ENCODE results near the gene LMOD1.
"Not testable (repeated sequence)": the region's sequence is repeated elsewhere in the genome, so short reads cannot be mapped to it uniquely, and the experiment has no call there.

Gene LMOD1

GRCh38 chr1:201946224-201946908 is at the start of gene LMOD1:
Gene LMOD1, minus strand, starts transcription at chr1:201946548. Its CDS starts 208 bp downstream, at chr1:201946340.
- peak; percentile 62 for DNase-seq (ENCODE audit: low read depth, low spot score)

GRCh38 chr1:201990427-201990826 is 44.1 kb upstream of the LMOD1 start:
- DNase-seq (ENCODE audit: low read depth, low spot score): no peak

GRCh38 chr1:201989354-201990128 is 43.2 kb upstream of the LMOD1 start:
- DNase-seq (ENCODE audit: low read depth, low spot score): no peak

DNA sequence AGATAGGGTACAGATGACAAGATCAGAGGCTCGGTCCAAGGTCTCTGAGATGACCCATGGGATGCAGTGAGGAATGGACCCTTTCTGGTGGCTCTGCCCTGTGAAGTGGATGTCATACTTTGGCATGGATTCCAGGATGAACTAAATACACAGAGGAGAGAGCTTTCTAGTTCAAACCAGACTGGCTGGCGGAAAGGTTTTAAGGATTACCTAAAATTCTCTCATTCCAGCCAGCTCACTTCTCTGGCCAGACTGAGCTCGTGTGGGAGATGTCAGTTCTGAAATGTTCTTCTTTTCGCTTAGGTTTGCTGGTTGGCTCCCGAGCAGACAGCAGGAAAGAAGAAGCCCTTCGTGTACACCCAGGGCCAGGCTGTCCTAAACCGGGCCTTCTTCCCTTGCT is 42.3 kb upstream of the LMOD1 start:
- DNase-seq (ENCODE audit: low read depth, low spot score): no peak

GRCh38 chr1:201985355-201985754 is 39.0 kb upstream of the LMOD1 start:
- no peak for DNase-seq (ENCODE audit: low read depth, low spot score)

DNA sequence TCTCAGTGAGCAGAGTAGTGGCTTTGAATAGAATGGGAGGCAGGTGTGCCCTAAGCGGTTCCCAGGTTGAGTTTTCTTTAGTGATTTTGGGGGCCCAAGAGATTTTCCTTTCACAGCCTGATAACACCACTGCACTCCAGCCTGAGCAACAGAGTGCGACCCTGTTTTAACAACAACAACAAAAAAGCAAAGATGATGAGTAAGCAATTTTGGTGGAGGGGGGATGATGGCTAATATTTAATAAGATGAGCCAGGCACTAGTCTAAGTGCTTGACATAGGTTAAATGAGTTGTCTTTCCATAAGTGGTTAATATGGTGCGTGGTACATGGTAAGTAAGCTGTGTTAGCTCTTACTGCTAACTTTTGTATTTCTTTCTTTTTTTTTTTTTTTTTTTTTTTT is 38.1 kb upstream of the LMOD1 start:
- DNase-seq (ENCODE audit: low read depth, low spot score): no peak

GRCh38 chr1:201983380-201983805 is 37.0 kb upstream of the LMOD1 start:
- no peak for DNase-seq (ENCODE audit: low read depth, low spot score)

DNA sequence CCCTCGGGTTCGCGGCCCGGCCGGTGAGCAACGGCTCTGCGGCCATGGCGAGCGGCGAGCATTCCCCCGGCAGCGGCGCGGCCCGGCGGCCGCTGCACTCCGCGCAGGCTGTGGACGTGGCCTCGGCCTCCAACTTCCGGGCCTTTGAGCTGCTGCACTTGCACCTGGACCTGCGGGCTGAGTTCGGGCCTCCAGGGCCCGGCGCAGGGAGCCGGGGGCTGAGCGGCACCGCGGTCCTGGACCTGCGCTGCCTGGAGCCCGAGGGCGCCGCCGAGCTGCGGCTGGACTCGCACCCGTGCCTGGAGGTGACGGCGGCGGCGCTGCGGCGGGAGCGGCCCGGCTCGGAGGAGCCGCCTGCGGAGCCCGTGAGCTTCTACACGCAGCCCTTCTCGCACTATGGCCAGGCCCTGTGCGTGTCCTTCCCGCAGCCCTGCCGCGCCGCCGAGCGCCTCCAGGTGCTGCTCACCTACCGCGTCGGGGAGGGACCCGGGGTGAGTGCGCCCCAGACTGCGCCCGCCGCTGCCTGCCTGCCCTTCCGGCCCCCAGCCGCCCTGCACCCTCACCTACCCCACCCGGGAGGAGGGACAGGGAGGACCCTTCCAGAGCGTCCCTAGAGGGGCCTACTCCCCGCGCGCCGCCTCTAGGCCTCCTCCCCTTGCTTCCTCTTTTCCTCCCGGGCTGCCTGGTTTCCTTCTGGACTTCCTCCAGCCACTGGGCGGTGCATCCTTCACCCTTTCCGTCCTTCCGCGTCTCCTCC is 36.5 kb upstream of the LMOD1 start, which contains the start of gene RNPEP:
TSS of gene RNPEP (plus strand) at position 26 of the 757 bp plus-strand sequence. CDS start at position 45, 19 bp downstream.
- DNase-seq (ENCODE audit: low read depth, low spot score): no peak

DNA sequence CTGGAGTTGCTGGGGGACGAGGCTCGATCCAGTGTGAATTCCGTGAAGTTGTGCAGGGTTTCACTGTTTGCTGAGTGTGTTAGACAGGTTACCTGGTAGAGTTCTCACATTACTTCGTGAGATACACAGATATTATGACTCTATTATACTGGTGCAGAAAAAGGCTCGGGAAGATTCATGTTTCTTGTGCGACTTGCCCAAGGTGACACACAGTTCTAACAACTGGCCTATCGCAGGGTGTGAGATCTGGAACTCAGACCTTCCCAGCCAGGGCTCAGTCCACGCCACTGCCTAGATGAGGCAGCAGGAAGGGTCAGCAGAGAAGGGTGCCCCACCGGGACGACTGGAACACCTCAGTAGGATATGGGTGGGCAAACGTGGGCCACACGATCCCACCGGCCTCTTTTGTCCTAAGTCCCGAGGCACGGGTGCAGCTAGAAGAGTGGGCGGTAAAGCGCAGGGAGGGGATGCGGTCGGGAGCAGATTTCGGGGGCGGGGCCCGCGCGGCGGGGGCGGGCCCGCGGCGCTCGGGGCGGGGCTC is 35.8 kb upstream of the LMOD1 start:
- no peak for DNase-seq (ENCODE audit: low read depth, low spot score)

GRCh38 chr1:201970334-201971159 is 24.2 kb upstream of the LMOD1 start:
- no peak for DNase-seq (ENCODE audit: low read depth, low spot score)

DNA sequence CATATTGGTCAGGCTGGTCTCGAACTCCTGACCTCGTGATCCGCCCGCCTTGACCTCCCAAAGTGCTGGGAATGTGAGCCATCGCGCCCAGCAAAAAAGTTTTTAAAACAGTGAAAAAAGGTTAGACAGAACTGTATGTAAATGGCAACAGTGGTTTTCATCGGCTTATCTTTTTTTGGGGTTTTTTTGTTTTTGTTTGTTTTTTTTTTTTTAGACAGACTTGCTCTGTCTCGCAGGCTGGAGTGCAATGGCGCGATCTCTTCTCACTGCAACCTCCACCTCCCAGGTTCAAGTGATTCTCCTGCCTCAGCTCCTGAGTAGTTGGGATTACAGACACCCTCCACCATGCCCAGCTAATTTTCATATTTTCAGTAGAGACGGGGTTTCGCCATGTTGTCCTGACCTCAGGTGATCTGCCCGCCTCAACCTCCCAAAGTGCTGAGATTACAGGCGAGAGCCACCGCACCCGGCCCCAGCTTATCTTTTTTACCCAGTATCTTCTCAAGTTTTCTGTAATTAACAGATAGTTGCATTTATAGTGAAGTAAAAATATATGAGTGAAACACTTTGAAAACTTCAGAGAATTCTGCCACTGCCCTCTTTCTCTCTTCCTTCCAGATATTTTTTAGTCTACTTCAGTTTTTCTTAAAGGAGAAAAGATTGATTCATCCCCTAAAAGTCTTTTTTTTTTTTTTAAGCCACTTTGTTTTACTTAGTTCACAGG is 22.0 kb upstream of the LMOD1 start:
- DNase-seq (ENCODE audit: low read depth, low spot score): no peak

- no peak for DNase-seq (ENCODE audit: low read depth, low spot score)
Observed at GRCh38 chr1:201966171-201966570, 19.8 kb upstream of the LMOD1 start.

DNA sequence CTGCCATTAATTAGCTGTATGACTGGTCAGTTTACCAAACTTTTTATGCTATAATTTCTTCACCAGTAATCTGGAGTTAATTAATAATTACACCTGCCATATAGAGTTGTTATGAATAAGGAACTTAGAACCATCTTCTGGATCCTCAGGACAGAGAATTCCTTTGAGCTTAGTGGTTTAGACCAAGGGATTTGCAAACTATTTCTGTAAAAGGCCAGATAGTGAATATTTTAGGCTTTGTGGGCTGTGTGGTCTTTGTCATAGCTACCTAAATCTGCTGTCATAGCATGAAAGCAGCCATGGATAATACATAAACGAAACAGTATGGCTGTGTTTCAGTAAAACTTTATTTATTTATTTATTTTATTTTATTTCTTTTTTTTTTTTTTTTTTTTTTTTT is 17.9 kb upstream of the LMOD1 start:
- DNase-seq (ENCODE audit: low read depth, low spot score): no peak

DNA sequence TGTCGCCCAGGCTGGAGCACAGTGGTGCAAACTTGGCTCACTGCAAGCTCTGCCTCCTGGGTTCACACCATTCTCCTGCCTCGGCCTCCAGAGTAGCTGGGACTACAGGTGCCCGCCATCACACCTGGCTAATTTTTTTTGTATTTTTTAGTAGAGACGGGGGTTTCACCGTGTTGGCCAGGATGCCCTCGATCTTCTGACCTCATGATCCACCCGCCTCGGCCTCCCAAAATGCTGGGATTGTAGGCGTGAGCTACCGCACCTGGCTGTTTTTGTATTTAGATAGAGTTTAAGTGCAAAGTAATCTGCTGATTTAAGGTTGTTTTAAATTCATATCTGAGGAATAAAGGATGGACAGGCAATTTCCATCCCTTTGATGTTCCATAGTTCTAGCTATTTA is 16.0 kb upstream of the LMOD1 start:
- DNase-seq (ENCODE audit: low read depth, low spot score): not testable (repeated sequence)

- no peak for DNase-seq (ENCODE audit: low read depth, low spot score)
Observed at GRCh38 chr1:201958348-201958747, 12.0 kb upstream of the LMOD1 start.

- DNase-seq (ENCODE audit: low read depth, low spot score): no peak
Observed at GRCh38 chr1:201955729-201956143, 9.4 kb upstream of the LMOD1 start.

DNA sequence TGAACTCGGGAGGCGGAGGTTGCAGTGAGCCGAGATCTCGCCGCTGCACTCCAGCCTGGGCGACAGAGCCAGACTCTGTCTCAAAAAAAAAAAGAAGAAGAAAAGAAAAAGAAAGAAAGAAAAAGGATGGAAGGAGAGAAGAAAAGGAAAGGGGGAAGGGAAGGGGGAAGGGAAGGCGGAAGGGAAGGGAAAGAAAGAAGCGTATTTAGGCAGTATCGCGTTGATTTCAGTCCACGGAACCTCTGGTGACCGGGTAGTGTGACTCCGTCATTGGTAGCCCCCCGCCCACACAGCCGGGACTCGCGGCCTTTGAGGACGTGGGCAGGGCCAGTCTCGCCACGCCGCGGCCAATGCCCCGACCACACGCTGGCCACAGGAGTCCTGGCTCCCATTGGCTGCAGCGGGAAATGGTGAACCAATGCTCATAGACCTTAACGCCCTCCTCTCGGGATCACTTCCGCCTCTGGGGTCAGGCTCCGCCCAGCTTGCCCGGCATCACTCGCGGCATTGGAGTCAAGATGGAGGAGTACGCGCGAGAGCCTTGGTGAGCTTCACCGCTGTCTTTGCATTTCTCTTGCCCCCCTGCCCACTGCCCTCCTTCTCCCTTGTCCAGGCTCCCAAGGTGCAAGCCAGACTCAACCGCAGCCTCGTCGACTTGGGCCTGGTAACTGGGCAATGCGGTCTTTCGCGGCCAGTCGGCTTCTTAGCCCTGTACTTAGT is 8.8 kb upstream of the LMOD1 start, which contains the start of gene TIMM17A:
TSS of gene TIMM17A (plus strand) at position 495 of the 720 bp plus-strand sequence. CDS start at position 519, 24 bp downstream.
- DNase-seq (ENCODE audit: low read depth, low spot score): peak; percentile 93

GRCh38 chr1:201954263-201955008 is 8.1 kb upstream of the LMOD1 start:
- DNase-seq (ENCODE audit: low read depth, low spot score): no peak

DNA sequence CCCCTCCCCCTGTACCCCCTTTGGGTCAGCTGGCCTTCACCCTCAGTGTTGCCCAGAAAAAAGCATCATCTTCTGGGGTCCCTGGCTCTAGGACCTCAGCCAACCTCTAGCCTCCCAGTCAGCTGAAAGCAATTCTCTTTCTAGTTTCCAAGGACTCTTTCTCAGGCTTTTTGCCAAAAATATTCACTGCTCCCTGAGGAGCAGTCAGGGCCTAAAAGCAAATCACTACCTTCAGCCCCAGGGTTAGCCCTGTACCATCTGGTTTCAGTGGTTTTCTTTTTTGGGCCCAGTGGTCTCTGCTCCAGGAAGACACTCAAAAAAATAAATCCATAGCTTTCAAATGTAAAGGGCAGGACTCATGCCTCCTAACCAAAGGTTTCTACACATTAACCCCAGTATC is 3.1 kb upstream of the LMOD1 start:
- DNase-seq (ENCODE audit: low read depth, low spot score): no peak

Data from smooth muscle cell of the brain vasculature (primary cell).